Upper lobe of left lung (tissue), 6 donors: ENCODE results near the gene WIF1. TPM values are rescaled to one million over a fixed set of nuclear protein-coding genes. Genes with fewer than 3 reads are reported as not detected.

Experiments
- ATAC-seq, 2 donors: fragments of 200-7000 bp; cut with Tn5 transposase; one replicate each; pipeline ENCODE4 v1.9.1; 2022; ENCODE audit warnings: mild to moderate bottlenecking in 2 of 2, moderate library complexity in 2 of 2; ENCODE audit not compliant: low FRiP score in 2 of 2
- DNase-seq, 2 donors: peaks; one replicate each; pipeline ENCODE4 v3.0.0-alpha.2; 2019 to 2020
- H3K27ac ChIP-seq, 4 donors: fragments of 200-600 bp; sonication (generic); one replicate each; pipeline ENCODE4 v1.5.1; 2016 to 2019
- H3K27me3 ChIP-seq, 4 donors: fragments of 200-600 bp; sonication (generic); one replicate each; pipeline ENCODE4 v1.5.1; 2017 to 2019
- H3K36me3 ChIP-seq, 4 donors: fragments of 200-600 bp; sonication (generic); one replicate each; pipeline ENCODE4 v1.5.1; 2016 to 2019
- H3K4me1 ChIP-seq, 4 donors: fragments of 200-600 bp; sonication (generic); one replicate each; pipeline ENCODE4 v1.5.1; 2018 to 2019
- H3K4me3 ChIP-seq, 4 donors: fragments of 200-600 bp; sonication (generic); one replicate each; pipeline ENCODE4 v1.5.1; 2017 to 2019; ENCODE audit warnings: mild to moderate bottlenecking in 2 of 4, moderate library complexity in 1 of 4
- H3K9me3 ChIP-seq, 4 donors: fragments of 200-600 bp; sonication (generic); one replicate each; pipeline ENCODE4 v1.5.1; 2018 to 2019
- CTCF ChIP-seq, 6 experiments: fragments of 450-650 bp in 4 of 6; fragments of 200-600 bp in 2 of 6; sonication (generic) in 2 of 6; IDR thresholded peaks; one replicate each; pipeline ENCODE4 v1.5.1; 2016 to 2019; ENCODE audit warnings: antibody characterized with exemption in 6 of 6
- EP300 ChIP-seq, 4 donors: sonication (generic); formaldehyde crosslinking; IDR thresholded peaks; one replicate each; pipeline ENCODE4 v1.5.1; 2017; ENCODE audit warnings: antibody characterized with exemption in 4 of 4, control low read depth in 2 of 4
- POLR2A ChIP-seq, 4 donors: fragments of 450-650 bp; IDR thresholded peaks; one replicate each; pipeline ENCODE4 v1.5.1; 2016 to 2017; ENCODE audit warnings: antibody characterized with exemption in 4 of 4, mild to moderate bottlenecking in 2 of 4
- POLR2AphosphoS5 ChIP-seq, 2 donors: sonication (generic); formaldehyde crosslinking; IDR thresholded peaks; one replicate each; pipeline ENCODE4 v1.5.1; 2017; ENCODE audit warnings: antibody characterized with exemption in 2 of 2
- WGBS, 2 donors: methylation state at CpG; one replicate each; pipeline ENCODE4 v1.1.5; 2017 to 2018; 5-methylcytosine and 5-hydroxymethylcytosine counted together
- total RNA-seq, 6 donors: library from RNA; depleted of rRNA in 4 of 6; stranded (reverse); fragments of >200 nt in 4 of 6; gene quantifications; one replicate each; pipeline versions ENCODE4 v1.1.0 to v1.2.1, GENCODE V29; 2016 to 2021
- donor health status: DM: no; HTN: no; CAD: no; lungs with moderate emphysema.
- donor health status: DM: no; HTN: yes; CAD: no; lungs with severe emphysema.

Gene WIF1
- total RNA-seq, 6 donors from 2014 or later, result 32.6 to 250 (median 64.4) TPM

DNA sequence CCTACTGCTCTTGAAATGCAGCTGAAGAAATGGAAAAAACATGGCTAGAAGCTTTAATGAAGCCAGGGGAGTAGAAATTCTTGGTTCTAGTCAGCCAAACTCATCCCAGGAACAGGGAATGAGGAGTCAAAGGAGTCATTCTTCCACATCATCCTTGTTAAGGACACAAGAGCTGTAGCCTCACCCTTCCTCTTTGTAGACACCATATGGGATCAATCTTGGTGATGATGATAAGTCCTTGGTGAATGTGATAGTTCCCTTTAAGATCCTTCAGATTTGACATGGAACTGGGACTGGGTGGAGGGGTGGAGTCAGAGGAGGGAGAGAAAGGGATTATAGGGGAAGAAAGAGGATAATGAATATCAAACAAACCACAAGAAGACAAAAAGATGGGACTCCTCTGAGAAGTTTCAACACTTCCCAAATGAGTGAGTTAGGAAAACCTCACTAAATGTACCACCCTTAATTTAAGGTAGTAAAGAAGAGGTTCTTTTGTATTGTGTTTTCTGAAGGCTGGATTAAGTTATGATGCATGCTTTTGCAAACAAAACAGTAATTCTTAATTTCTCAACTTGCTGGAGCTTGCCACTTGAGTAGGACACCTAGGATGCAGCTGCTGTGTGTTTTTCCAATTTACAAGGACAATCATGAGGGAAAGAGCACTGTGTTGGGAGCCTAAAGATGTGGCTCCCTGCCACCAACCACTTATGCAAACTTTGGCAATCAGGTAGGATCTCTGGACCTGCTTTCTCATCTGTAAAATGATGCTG, 104.0 kb downstream of the WIF1 start:
- TF ChIP-seq POLR2A (IDR thresholded peaks at IDR 0.05), result no peak
- no peak for TF ChIP-seq CTCF (IDR thresholded peaks at IDR 0.05)
- TF ChIP-seq POLR2AphosphoS5 (IDR thresholded peaks at IDR 0.05), result no peak
- TF ChIP-seq EP300 (IDR thresholded peaks at IDR 0.05), result no peak
- no peak for DNase-seq
- H3K36me3 ChIP-seq, result no peaks in the 10 kb centered on the region
- H3K27ac ChIP-seq, result no peak overlapping the region
- no peak overlapping the region for H3K4me3 ChIP-seq
- ATAC-seq, result no peak
- H3K27me3 ChIP-seq, result no peaks in the 10 kb centered on the region
- no peaks in the 10 kb centered on the region for H3K4me1 ChIP-seq
- no peaks in the 10 kb centered on the region for H3K9me3 ChIP-seq

DNA sequence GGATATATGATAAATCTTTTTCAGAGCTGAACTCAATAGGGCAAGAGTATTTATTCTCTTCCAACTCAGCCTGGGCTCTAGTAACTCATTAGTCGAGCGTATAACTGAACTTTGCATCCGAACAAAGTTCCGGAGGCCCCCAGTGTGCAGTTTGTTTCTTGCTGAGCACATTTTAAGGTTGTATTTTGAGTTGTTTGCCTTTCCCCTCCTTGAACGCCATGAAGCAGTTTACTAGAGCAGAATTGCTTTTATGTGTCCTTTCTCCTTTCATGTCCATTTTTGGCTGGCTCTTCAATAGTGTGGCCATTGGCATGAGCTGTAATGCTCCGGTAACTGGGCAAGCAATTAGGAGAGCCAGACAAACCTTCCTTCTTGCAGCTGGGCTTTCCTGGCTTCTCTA, 105.3 kb downstream of the WIF1 start:
- 75 to 82% methylated on average over 6 of the region's 6 CpGs for WGBS, 2 donors
- DNase-seq, result no peak
- TF ChIP-seq EP300 (IDR thresholded peaks at IDR 0.05), result no peak
- H3K36me3 ChIP-seq, result no peaks in the 10 kb centered on the region
- no peak overlapping the region for H3K27ac ChIP-seq
- no peak overlapping the region for H3K4me3 ChIP-seq
- no peak for ATAC-seq
- H3K27me3 ChIP-seq, result no peaks in the 10 kb centered on the region
- no peaks in the 10 kb centered on the region for H3K9me3 ChIP-seq
- no peaks in the 10 kb centered on the region for H3K4me1 ChIP-seq

DNA sequence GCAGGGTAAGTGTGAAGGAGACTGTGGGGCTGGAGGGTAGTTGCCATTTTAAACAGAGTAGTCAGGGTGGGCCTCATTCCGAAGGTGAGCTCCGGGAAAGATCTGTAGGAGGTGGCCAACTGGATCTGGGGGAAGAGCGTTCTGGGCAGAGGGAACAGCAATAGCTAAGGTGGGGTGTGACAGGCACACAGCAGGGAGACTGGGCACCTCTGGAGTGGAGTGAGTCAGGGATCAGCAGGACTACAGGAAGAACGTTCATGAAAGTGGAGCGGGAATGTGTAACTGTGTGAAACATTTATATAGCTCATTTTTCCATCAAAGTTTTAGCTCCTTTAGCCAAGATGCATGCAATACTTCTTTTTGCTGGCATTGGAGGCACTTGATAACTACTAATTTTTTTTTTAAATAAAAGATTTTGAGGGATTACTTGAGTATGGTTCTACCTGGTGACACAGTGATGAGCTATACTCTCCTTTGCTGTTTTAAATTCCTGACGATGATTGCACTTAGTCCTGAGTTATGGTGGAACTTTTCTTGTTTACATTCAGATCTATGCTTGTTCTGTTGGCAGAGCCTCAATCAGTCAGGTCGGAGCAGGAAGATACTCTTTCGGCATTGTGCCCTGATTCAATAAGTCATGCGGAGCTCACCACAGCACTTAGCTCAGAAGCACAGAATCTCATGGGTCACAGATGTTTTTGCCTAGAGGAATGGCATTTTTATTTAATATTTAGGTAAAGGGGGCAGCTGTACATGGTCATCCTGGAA, 106.4 kb downstream of the WIF1 start:
- no peak for ATAC-seq
- Histone ChIP-seq H3K4me1 (no peaks in the 10 kb centered on the region), H3K9me3 (no peaks in the 10 kb centered on the region), H3K36me3 (no peaks in the 10 kb centered on the region), H3K27ac (no peak overlapping the region), H3K27me3 (no peaks in the 10 kb centered on the region), H3K4me3 (no peak overlapping the region)
- TF ChIP-seq POLR2AphosphoS5 (IDR thresholded peaks at IDR 0.05) (no peak), CTCF (IDR thresholded peaks at IDR 0.05) (no peak)
- DNase-seq, result no peak
- WGBS, 2 donors, result 71 to 74% methylated on average over 9 of the region's 9 CpGs

DNA sequence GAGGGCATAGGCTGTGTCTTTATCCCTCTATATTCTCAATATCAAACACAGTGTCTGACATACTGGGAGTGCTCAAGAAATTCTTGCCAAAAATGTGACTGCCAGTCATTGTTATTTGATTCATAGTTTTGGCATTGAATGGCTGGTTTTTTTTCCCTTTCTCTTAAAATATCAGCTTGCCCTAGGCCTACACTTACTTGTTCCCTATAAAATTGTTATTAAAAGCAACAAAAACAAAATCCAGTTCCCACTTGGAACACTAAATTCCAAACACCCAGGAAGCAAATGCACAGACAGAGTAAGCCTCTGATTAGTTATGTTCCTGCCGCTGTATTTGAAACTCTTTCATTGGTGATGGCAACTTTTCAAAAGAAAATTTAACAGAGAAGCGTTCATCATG, 110.7 kb downstream of the WIF1 start:
- no peak for ATAC-seq

More for the DNA sequence above, 110.7 kb downstream of the WIF1 start:
- WGBS, 2 donors, result 70 to 72% methylated on average over 2 of the region's 2 CpGs
- H3K4me3 ChIP-seq, result no peak overlapping the region
- no peaks in the 10 kb centered on the region for H3K4me1 ChIP-seq
- no peak for DNase-seq
- H3K9me3 ChIP-seq, result no peaks in the 10 kb centered on the region
- H3K36me3 ChIP-seq, result no peaks in the 10 kb centered on the region
- H3K27me3 ChIP-seq, result no peaks in the 10 kb centered on the region
- TF ChIP-seq CTCF (IDR thresholded peaks at IDR 0.05), result no peak
- TF ChIP-seq POLR2AphosphoS5 (IDR thresholded peaks at IDR 0.05), result no peak
- no peak for TF ChIP-seq POLR2A (IDR thresholded peaks at IDR 0.05)
- no peak for TF ChIP-seq EP300 (IDR thresholded peaks at IDR 0.05)
- H3K27ac ChIP-seq, result no peak overlapping the region
